Body of pancreas (tissue), 4 donors: ENCODE data around the gene UQCC2. TPM values are rescaled to one million over a fixed set of nuclear protein-coding genes. Genes with fewer than 3 reads are reported as not detected.

Experiments
- ATAC-seq: fragments of 150-250 bp; one replicate; pipeline ENCODE4 v1.9.1; 2016
- DNase-seq, 4 donors: peaks; one replicate each; pipeline ENCODE4 v3.0.0-alpha.2; 2019
- H3K27ac ChIP-seq, 4 donors: fragments of 200-600 bp; sonication (generic); 1 replicate in 3 of 4; 2 replicates in 1 of 4; pipeline versions ENCODE4 v1.5.1 to v1.6.1; 2016 to 2019; ENCODE audit warnings: mild to moderate bottlenecking in 1 of 4, mixed read lengths in 1 of 4, moderate library complexity in 1 of 4
- H3K27me3 ChIP-seq, 2 donors: fragments of 200-600 bp; sonication (generic); one replicate each; pipeline ENCODE4 v1.6.0; 2016; ENCODE audit warnings: mild to moderate bottlenecking in 1 of 2
- H3K36me3 ChIP-seq, 2 donors: fragments of 200-600 bp; sonication (generic); replicated peaks in 1 of 2; 2 replicates each; pipeline ENCODE4 v1.5.1; 2016; ENCODE audit warnings: low read depth in 2 of 2; ENCODE audit not compliant: insufficient read depth in 1 of 2
- H3K4me1 ChIP-seq: fragments of 200-600 bp; sonication (generic); one replicate; pipeline ENCODE4 v1.6.0; 2016
- H3K4me3 ChIP-seq, 2 donors: fragments of 200-600 bp; sonication (generic); 1 replicate in 1 of 2; 2 replicates in 1 of 2; pipeline ENCODE4 v1.5.1; 2016 to 2019
- H3K9me3 ChIP-seq, 3 donors: fragments of 200-600 bp; sonication (generic); 1 replicate in 2 of 3; 2 replicates in 1 of 3; pipeline ENCODE4 v1.5.1; 2016
- CTCF ChIP-seq, 7 experiments: fragments of 450-650 bp in 4 of 7; fragments of 200-600 bp in 3 of 7; sonication (generic) in 3 of 7; IDR thresholded peaks; one replicate each; pipeline ENCODE4 v1.5.1; 2016 to 2019; ENCODE audit warnings: antibody characterized with exemption in 7 of 7
- POLR2A ChIP-seq, 3 donors: fragments of 450-650 bp; IDR thresholded peaks; one replicate each; pipeline ENCODE4 v1.6.1; 2016; ENCODE audit warnings: antibody characterized with exemption in 3 of 3, mild to moderate bottlenecking in 2 of 3
- WGBS, 2 donors: methylation state at CpG; one replicate each; pipeline ENCODE4 v1.1.5; 2017; 5-methylcytosine and 5-hydroxymethylcytosine counted together
- intact Hi-C: fragments of 100-400 bp; cut with DNase I; formaldehyde crosslinking; loops from one replicate; pipeline ENCODE4 v1.15.1; 2023
- total RNA-seq, 2 donors: library from RNA; depleted of rRNA; stranded (reverse); fragments of >200 nt; gene quantifications; one replicate each; pipeline ENCODE4 v1.1.0, GENCODE V29; 2016

UQCC2 gene
- total RNA-seq, 2 donors from 2014 or later: 4.0 to 17.6 TPM

DNA sequence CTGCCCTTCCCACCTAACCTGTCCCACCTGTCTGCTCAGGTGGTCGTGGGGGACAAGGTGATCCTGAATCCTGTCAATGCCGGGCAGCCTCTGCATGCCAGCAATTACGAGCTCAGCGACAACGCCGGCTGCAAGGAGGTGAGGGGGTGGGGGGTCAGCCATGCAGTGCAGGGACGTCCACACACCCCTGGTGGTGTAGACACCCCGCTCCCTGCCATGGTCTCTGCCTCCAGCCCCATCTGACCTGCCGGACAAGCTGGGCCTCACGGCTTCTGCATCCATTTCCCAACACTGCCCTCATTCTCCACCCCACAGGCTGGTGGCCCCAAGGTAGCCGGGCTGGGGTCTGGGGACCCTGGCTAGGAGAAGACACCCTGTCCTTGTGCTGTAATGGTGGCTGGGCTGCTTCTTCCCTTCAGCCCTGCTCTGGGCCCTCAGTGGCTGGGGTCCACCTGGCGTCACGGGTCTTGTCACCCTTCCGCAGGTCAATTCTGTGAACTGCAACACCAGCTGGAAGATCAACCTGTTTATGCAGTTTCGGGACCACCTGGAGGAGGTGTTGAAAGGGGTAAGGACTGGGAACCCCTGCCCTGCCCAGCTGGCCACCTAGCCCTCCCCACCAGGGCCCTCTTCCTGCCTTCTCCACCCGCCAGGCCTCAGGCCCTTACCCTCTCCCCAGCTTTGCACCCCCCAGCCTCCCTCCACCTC lies 52.4 kb downstream of the UQCC2 start:
- 87 to 92% methylated on average over 5 to 16 of the region's 16 CpGs for WGBS, 2 donors
- H3K9me3 ChIP-seq: no peaks in the 10 kb centered on the region
- ATAC-seq (no peak), DNase-seq (no peak)
- H3K36me3 ChIP-seq: peaks cover 0 to 2% of the 10 kb centered on the region in 2 donors
- intact Hi-C loops: no loop called here
- no peak for TF ChIP-seq CTCF (IDR thresholded peaks at IDR 0.05)
- TF ChIP-seq POLR2A (IDR thresholded peaks at IDR 0.05): no peak
- H3K4me1 ChIP-seq: no peaks in the 10 kb centered on the region
- no peaks in the 10 kb centered on the region for H3K27me3 ChIP-seq
- no peak overlapping the region for H3K27ac ChIP-seq
- H3K4me3 ChIP-seq: no peak overlapping the region

GRCh38 chr6:33656844-33657243 lies 54.7 kb downstream of the UQCC2 start:
- ATAC-seq (no peak), DNase-seq (no peak)
- intact Hi-C loops: no loop called here
- no peak overlapping the region for H3K27ac ChIP-seq
- no peaks in the 10 kb centered on the region for H3K9me3 ChIP-seq
- 90 to 100% methylated on average over 4 to 5 of the region's 5 CpGs for WGBS, 2 donors
- H3K4me3 ChIP-seq: no peak overlapping the region
- H3K4me1 ChIP-seq: no peaks in the 10 kb centered on the region
- H3K36me3 ChIP-seq: peaks cover 0 to 2% of the 10 kb centered on the region in 2 donors
- no peaks in the 10 kb centered on the region for H3K27me3 ChIP-seq
- TF ChIP-seq CTCF (IDR thresholded peaks at IDR 0.05) (no peak), POLR2A (IDR thresholded peaks at IDR 0.05) (no peak)

DNA sequence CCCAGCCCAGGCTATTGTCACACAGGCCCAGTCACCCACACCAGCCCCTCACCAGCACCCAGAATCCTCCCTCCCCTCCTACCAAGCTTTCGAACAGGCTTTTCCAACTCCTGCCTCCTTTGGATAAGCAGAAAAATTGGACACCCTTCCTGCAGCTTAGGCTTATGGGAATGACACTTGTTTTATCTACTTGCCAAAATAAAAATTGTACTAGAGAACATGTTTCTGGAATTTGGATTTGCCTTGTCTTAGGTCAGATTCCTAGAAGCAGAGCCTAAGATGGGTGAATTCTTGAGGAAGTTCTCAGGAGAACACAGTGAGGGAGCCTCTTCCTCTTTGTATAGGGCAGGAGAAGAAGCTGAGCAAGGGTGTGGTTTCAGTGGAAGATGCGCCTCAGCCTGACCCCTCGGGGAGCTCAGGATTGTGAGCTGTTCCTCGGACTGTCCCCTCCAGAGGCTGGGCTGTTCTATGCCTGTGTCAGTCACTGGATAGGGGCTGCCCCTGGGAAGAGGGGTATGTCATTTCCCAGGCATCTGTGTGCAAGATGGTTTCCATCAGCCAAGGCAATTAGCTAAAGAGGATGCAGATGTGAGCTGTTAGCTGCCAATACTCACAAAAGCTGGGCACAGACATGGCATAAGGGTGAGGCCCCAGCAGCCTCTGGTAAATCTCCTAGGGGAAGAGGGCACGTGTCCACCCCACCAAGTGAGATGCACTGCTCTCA lies 56.5 kb downstream of the UQCC2 start:
- Histone ChIP-seq H3K4me1 (no peaks in the 10 kb centered on the region), H3K36me3 (peaks cover 0 to 2% of the 10 kb centered on the region in 2 donors), H3K9me3 (no peaks in the 10 kb centered on the region), H3K4me3 (no peak overlapping the region), H3K27me3 (no peaks in the 10 kb centered on the region), H3K27ac (no peak overlapping the region)
- no peak for TF ChIP-seq CTCF (IDR thresholded peaks at IDR 0.05)
- TF ChIP-seq POLR2A (IDR thresholded peaks at IDR 0.05): no peak
- 78 to 81% methylated on average over 5 of the region's 5 CpGs for WGBS, 2 donors
- intact Hi-C loops: no loop called here
- no peak for ATAC-seq
- no peak for DNase-seq

DNA sequence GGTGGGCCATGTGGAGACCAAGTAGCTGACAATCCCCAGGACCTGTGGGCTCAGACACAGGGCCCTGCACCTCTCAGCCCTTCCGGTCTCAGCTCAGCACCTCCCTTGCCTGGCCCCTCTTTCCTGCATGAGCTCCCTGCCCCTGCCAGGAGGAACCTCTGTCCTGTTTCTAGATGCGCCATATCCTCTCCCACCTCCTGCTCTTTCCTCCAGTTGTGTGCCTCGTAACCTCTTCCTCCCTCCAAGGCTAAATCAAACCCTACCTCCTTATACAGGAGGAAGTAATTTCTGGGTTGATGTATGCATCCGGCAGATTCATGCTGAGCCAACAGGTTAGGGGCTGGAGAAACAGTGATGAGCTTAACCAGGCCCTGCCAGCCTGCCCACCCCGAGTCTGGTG lies 59.5 kb downstream of the UQCC2 start:
- WGBS, 2 donors: 77 to 88% methylated on average over 5 of the region's 5 CpGs
- Histone ChIP-seq H3K4me3 (no peak overlapping the region), H3K36me3 (no peaks in the 10 kb centered on the region), H3K27ac (no peak overlapping the region), H3K4me1 (no peaks in the 10 kb centered on the region), H3K9me3 (no peaks in the 10 kb centered on the region), H3K27me3 (no peaks in the 10 kb centered on the region)
- intact Hi-C loops: no loop called here
- TF ChIP-seq POLR2A (IDR thresholded peaks at IDR 0.05): no peak
- no peak for TF ChIP-seq CTCF (IDR thresholded peaks at IDR 0.05)
- DNase-seq (no peak), ATAC-seq (no peak)
